ENCODE data around the gene FKRP.
"Not testable (repeated sequence)": the region's sequence is repeated elsewhere in the genome, so short reads cannot be mapped to it uniquely, and the experiment has no call there.

The FKRP gene

GRCh38 chr19:46759817-46760333 lies 14.0 kb downstream of the FKRP start:
- no peak for DNase-seq (ENCODE audit: low read depth)

GRCh38 chr19:46760363-46760762 lies 14.5 kb downstream of the FKRP start:
- DNase-seq (ENCODE audit: low read depth) = no peak

DNA sequence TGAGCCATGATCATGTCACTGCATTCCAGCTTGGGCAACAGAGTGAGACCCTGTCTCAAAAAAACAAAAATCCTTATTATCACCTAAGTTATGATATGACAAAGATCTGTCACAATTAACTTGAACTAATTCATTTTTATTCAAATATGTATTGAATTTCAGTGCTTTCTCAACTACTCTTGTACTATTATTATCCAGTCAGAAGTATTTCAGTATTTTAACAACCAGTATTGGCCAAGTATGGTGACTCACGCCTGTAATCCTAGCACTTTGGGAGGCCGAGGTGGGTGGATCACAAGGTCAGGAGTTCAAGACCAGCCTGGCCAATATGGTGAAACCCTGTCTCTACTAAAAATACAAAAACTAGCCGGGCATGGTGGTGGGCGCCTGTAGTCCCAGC lies 15.0 kb downstream of the FKRP start:
- not testable (repeated sequence) for DNase-seq (ENCODE audit: low read depth)

DNA sequence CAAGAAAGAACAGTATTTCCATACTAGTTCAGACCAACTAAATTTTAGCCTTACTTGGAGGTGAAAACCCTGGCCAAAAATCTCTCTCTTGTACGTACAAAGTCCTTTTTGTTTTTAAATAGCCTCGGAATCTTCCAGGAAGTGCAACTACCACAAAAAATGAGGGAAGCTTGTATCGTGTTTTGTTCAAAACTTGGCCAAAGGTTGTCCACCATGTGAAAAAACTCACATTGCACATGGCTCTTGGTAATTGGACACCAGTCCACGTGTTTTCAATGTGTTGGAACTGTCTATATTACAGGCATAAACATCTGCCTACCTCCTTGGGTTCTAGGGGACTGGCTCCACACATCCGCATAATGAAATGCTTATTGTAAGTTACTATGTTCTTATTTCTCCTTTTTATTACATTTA lies 15.6 kb downstream of the FKRP start:
- DNase-seq (ENCODE audit: low read depth) = no peak

- DNase-seq (ENCODE audit: low read depth) = no peak
Measured at GRCh38 chr19:46762245-46762890, 16.5 kb downstream of the FKRP start.

DNA sequence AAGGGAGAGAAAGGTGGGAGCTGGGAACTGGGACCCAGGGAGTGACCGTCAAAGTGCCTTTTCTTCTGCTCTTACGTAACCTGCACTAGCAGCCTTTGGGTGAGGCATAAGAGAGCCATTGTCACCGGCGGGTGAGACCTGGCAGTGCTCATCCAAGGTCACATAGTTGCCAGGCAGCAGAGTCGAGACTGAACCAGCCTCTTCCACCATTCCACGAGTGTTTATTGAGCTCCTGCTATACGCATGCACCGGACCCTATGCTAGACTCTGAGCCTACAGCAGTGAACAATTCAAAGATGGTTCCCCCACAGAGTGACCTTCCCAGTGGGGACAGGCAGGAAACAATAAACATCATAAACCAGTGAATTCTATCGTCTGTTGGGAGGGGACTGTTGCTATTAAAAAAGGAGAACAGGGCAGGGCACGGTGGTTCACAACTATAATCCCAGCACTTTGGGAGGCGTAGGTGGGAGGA lies 19.0 kb downstream of the FKRP start:
- DNase-seq (ENCODE audit: low read depth) = no peak

GRCh38 chr19:46766569-46767317 lies 20.9 kb downstream of the FKRP start:
- DNase-seq (ENCODE audit: low read depth) = no peak

GRCh38 chr19:46768746-46769145 lies 22.9 kb downstream of the FKRP start:
- DNase-seq (ENCODE audit: low read depth) = not testable (repeated sequence)

DNA sequence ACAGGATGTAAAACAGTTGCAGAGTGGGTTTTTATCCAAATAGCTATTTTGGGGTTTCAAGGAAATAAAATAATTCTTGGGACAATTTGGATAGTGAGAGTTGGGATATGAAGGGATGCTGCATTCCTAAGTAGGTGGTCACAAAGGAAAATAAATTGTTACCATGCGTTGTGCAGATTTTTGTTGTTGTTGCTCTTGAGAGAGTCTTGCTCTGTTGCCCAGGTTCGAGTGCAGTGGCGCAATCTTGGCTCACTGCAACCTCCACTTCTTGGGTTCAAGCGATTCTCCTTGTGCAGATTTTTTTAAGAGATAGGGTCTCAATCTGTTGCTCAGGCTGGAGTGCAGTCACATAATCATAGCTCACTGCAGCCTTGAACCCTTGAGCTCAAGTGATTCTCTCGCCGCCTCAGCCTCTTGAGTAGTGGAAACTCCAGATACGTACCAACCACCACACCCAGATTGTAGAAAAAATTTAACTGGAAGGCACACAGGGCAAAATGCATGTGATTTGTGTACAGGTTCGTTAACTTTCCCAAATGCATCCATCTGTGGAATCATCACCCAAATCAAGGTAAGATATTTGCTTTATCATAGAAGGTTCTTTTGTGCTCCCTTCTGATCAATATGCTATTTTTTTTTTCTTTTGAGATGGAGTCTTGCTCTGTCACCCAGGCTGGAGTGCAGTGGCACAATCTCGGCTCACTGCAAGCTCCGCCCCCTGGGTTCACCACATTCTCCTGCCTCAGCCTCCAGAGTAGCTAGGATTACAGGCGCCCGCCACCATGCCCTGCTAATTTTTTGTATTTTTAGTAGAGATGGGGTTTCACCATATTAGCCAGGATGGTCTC lies 26.5 kb downstream of the FKRP start:
- no peak for DNase-seq (ENCODE audit: low read depth)

GRCh38 chr19:46773018-46773399 lies 27.2 kb downstream of the FKRP start:
- no peak for DNase-seq (ENCODE audit: low read depth)

- DNase-seq (ENCODE audit: low read depth) = no peak
Measured at GRCh38 chr19:46775642-46776258, 29.9 kb downstream of the FKRP start.

GRCh38 chr19:46776927-46777911 lies 31.4 kb downstream of the FKRP start:
- DNase-seq (ENCODE audit: low read depth) = no peak

DNA sequence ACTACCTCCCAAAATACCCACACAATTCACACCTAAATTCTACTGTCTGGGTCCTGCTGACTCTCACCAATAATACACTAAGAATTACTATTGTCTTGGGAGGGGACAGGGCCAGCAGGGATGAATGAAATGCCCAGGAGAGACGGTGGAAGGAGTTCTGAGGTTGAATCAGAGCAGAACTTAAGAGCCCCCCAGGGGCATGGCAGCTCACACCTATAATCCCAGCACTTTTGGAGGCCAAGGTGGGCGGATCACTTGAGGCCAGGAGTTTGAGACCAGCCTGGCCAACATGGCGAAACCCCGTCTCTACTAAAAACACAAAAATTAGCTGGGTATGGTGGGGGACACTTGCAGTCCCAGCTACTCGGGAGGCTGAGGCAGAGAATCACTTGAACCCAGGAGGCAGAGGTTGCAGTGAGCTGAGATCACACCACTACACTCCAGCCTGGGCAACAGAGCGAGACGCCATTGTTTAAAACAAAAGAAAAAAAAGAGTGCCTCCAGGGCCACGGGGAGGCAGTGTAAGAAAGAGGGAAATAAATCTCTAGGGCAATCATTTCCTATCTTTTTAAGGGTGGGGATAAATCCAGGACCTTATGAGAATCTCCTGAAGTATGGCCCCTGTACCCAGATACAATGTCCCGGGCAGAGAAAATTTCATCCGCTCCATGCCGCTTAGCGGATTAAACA lies 32.2 kb downstream of the FKRP start:
- not testable (repeated sequence) for DNase-seq (ENCODE audit: low read depth)

- no peak for DNase-seq (ENCODE audit: low read depth)
Measured at GRCh38 chr19:46782355-46783019, 36.6 kb downstream of the FKRP start.

- no peak for DNase-seq (ENCODE audit: low read depth)
Measured at GRCh38 chr19:46783670-46784069, 37.8 kb downstream of the FKRP start.

GRCh38 chr19:46784262-46785053 lies 38.6 kb downstream of the FKRP start:
- peak; percentile 87 for DNase-seq (ENCODE audit: low read depth)

GRCh38 chr19:46785054-46785979 lies 39.5 kb downstream of the FKRP start:
- DNase-seq (ENCODE audit: low read depth) = no peak

DNA sequence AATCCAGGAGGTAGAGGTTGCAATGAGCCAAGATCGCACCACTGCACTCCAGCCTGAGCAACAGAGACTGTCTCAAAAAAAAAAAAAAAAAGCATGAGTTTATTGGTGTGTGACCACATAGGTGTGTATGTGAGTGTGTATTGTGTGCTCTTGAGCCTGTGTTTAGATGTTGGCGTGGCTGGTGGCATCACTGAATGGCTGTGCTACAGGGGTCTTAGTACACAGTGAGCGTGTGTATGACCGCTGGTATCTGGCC lies 40.1 kb downstream of the FKRP start:
- no peak for DNase-seq (ENCODE audit: low read depth)
